Measurements from ENCODE around the gene AKT1.
"Not testable (repeated sequence)": the region's sequence is repeated elsewhere in the genome, so short reads cannot be mapped to it uniquely, and the experiment has no call there.

The AKT1 gene

DNA sequence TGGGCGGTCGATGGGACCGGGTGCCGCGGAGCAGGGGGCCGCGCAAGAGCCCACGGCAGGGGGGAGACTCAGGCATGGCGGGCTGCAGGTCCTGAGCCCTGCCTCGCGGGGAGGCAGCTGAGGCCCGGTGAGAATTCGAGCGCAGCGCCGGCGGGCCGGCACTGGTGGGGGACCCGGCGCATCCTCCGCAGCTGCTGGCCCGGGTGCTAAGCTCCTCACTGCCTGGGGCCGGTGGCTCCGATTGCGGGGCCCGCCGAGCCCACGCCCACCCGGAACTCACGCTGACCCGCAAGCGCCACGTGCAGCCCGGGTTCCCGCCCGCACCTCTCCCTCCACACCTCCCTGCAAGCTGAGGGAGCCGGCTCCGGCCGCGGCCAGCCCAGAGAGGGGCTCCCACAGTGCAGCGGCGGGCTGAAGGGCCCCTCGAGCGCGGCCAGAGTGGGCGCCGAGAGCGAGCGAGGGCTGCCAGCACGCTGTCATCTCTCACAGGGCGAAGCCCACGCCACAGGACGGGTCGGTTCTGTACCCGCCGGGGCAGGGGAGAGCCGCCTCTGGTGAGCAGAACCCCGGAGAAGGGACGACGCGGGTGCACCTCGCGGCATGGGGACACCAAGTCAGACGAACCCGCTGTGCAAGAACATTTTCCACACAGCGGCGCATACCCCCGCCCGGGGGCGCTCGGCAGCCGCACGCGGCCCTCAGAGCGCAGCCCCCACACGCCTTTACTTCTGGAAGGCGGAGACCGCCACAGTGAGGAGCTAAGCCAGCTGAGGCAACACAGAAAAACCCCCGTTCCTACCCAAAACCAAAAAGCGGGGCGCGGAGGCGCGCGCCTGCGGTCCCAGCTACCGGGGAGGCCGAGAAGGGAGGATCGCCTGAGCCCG lies 43.8 kb downstream of the AKT1 start:
- FAIRE-seq = no peak

DNA sequence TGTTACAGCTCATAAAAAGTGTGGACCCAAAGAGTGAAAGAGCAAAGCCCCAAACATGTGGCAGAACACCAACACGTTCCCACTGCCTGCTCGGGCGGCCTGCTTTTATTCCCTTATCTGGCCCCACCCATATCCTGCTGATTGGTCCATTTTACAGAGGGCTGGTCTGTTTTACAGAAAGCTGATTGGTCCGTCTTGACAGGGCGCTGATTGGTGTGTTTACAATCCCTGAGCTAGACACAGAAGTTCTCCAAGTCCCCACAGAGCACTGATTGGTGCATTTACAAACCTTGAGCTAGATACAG lies 44.8 kb downstream of the AKT1 start:
- not testable (repeated sequence) for FAIRE-seq

DNA sequence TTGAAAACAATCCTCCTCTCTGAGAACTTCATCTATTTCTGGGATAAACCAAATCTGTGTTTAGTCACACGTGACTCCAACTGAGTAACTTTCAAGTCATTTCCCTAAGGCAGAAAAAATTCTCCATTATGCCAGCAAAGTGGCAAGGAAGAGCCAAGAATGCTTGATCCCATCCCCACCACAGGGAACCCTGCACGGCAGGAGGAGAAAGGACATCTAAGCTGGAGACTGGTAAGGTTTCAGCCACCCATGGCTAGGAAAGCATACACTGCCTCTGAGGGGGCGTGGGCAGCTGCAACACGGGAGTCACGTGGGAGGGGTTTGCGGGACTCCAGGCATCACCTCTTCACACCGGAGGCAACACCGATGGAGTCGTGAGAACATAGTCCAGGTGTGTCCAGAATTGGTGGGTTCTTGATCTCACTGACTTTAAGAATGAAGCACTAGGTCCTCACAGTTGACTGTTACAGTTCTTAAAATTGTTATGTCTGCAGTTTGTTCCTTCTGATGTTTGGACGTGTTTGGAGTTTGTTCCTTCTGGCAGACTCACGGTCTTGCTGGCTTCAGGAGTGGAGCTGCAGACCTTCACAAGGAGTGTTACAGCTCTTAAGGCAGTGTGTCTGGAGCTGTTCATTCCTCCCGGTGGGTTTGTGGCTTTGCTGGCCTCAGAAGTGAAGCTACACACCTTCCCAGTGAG lies 45.3 kb downstream of the AKT1 start:
- FAIRE-seq = no peak

DNA sequence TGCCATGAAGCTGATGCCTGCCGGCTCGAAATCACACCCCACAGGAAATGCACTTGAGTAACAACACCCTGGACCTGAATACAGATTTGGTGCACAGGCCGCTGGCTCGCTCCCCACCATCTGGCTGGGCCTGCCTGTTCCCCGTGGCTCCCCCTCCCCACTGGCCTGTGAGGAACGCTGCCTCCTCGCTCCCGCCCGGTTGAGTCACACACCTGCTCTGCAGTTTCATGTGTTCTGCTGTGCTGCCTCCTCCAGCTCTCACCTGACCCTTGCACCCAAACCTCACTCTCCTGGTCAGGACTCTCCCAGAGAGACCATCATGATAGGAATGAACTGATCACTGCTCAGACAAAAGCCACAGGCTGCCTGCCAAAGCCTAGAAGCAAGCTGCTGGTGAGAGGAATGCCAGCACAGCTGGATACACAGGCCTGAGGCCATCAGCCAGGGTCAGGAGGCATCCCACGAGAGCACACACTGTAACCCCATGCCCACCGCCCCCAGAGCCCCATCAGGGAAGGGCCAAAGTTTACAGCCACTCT lies 46.4 kb downstream of the AKT1 start:
- no peak for FAIRE-seq

- FAIRE-seq = no peak
These were observed 47.7 kb downstream of the AKT1 start for GRCh38 chr14:104747876-104748275.

GRCh38 chr14:104746934-104747481 lies 48.5 kb downstream of the AKT1 start:
- FAIRE-seq = no peak

GRCh38 chr14:104746071-104746545 lies 49.4 kb downstream of the AKT1 start:
- FAIRE-seq = no peak

- FAIRE-seq = no peak
These were observed 50.1 kb downstream of the AKT1 start for GRCh38 chr14:104745431-104745830.

GRCh38 chr14:104744484-104744883 lies 51.1 kb downstream of the AKT1 start:
- no peak for FAIRE-seq

GRCh38 chr14:104743461-104744380 lies 51.8 kb downstream of the AKT1 start:
- FAIRE-seq = no peak

DNA sequence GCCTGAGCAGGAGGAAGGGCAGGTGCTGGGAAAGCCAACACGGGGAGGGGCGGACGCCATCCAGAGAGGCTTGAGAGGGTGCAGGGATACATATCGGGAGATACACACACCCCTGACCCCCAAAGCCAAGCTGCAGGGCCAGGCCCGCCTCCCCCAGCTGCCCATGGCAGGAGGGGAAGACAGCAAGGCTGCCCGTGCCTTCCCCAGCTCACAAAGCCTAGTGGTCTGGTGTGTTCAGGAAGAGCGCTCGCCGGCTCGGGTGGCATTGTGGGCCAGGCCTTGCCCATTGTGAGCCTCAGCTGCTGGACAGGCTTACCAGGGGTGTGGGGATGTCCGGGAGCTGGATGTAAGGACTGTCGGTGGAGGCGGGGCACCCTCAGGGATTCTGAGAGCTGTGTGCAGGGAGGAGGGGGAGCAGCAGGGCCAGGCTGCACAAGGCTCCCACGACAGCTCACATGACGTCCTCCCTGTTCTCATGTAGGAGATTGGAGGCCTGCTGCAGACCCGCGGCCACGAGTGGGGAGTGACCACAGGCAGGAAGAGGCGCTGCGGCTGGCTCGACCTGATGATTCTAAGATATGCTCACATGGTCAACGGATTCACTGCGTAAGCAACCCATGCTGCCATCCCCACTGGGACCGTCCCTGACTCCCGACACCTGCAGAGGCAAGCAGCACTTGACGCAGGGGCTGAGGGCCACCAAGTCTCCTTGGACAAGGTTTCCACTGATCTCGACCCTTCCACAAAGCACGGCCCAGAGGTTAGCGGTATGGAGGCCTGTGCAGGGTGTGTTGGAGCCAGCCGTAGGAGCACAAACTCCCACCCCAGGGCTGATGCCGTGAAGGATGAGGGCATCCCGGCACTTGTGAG lies 52.7 kb downstream of the AKT1 start:
- no peak for FAIRE-seq

GRCh38 chr14:104741803-104742251 lies 53.7 kb downstream of the AKT1 start:
- FAIRE-seq = no peak

DNA sequence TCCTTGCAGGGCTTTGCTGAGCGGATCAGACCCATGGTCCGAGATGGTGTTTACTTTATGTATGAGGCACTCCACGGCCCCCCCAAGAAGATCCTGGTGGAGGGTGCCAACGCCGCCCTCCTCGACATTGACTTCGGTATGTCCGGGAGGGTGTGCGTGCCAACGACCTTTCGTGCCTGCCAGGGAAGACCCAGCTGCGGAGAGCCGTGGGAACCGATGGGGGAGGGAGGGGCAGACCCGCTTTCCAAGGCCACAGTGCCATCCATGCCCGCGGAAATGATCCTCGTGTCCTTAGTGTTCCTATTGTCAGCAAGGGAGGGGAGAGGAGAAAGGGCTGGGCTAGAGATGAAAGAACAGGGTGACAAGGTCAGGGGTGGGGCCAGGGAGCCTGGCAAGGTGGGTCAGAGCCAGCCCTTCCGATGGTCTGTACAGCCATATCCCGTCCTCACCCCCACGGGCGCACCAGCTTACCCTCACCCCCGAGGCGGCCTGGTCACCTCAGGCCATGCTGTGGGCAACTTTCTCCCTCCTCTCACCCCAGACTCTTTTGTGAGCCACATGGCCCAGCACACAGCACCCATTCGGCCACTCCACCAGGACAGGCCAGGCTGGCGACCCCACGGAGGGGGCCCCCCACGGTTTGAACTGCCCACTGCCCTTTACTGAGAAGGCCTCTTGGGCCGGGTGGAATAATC lies 54.3 kb downstream of the AKT1 start:
- FAIRE-seq = no peak

GRCh38 chr14:104739546-104740516 lies 55.7 kb downstream of the AKT1 start:
- FAIRE-seq = no peak

GRCh38 chr14:104739026-104739425 lies 56.5 kb downstream of the AKT1 start:
- FAIRE-seq = no peak

DNA sequence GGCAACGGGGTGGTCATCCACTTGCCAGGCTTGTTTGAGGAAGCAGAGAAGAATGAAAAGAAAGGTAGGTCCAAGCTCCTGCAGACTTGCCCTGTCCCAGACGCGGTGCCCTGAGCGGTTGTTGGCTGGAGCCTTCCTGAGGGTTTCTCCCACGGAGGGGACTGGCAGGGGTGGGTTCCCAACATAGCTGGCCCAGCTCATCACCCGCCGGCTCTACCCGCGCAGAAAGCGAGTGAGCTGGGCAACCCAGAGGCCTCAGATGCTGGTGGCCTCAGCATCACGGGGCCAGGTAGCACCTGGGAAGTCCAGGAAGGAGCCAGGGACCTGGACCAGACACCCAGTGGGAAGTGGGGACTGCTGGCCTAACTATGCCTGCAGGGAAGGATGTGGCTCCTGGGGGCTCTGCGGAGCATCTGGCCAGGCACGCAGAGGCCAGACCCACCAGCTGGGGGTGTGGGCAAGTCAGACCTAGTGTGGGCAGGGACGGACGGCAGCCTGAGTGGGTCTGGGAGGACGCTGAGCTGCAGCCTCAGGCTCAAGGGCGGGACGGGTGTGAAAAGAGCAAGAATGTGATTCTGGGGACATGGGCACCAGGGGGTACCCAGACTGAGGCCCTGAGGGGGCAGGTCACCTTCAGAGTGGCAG lies 57.1 kb downstream of the AKT1 start:
- no peak for FAIRE-seq

DNA sequence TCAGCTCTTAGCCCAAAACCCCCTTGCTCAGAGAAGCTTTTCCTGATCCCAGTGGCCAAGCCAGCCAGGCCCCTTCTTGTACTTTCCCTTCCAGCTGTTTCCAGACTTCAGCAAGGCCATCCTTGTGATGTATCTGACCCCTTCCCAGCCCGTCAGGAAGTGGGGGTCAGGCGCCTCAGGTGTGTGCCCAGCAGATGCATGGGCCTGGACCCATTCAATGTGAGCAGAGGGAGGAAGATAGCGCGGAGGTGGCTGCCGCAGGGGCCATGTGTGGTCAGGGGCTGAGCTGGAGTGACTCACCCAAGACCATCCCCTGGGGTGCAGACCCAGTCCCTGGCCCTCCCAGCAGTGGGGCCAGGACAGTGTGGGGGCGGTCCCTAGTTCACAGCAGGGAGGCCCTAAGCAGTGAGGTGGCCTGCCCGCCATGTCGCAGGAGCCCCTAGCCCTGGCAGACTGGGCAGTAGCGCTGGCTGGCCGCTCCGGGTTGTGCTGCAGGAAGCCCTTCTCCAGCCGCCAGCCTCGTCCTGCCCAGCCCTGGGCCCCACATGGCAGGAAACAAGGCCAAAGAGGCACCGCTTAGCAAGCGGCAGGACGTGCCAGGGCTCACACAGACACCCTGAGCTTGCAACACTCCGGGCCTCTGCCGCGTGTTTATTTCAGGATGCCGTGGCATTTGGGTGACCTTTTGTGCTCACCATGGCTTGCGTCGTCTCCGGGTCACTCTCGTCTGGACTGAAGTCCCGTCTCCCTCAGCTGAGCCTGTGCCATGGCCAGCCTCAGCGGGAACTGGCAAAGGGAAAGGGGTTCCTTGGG lies 59.5 kb downstream of the AKT1 start:
- no peak for FAIRE-seq
